HS-5 (cell line): Measurements from ENCODE around the gene CLCNKB.
"Not testable (repeated sequence)": the region's sequence is repeated elsewhere in the genome, so short reads cannot be mapped to it uniquely, and the experiment has no call there.

Experiments
- DNase-seq: peaks from one replicate; pipeline ENCODE4 v3.0.0-alpha.2; 2012; ENCODE audit warnings: low read depth

Gene CLCNKB

GRCh38 chr1:16043521-16043920 is at the start of gene CLCNKB:
CLCNKB (plus strand) TSS chr1:16043782; CDS start chr1:16044493, 711 bp downstream.
- DNase-seq = no peak

GRCh38 chr1:15994081-15994480 is 49.5 kb upstream of the CLCNKB start:
- DNase-seq = no peak

- no peak for DNase-seq
Observed at GRCh38 chr1:15994590-15995351, 48.8 kb upstream of the CLCNKB start.

- DNase-seq = no peak
Observed at GRCh38 chr1:15997076-15997585, 46.5 kb upstream of the CLCNKB start.

GRCh38 chr1:15997637-15998280 is 45.8 kb upstream of the CLCNKB start:
- DNase-seq = no peak

GRCh38 chr1:15998929-15999328 is 44.7 kb upstream of the CLCNKB start:
- DNase-seq = no peak

GRCh38 chr1:16001274-16001673 is 42.3 kb upstream of the CLCNKB start:
- DNase-seq = not testable (repeated sequence)

GRCh38 chr1:16005597-16005996 is 38.0 kb upstream of the CLCNKB start:
- no peak for DNase-seq

- no peak for DNase-seq
Observed at GRCh38 chr1:16006010-16006409, 37.6 kb upstream of the CLCNKB start.

GRCh38 chr1:16006552-16007485 is 36.8 kb upstream of the CLCNKB start:
- DNase-seq = no peak

GRCh38 chr1:16007671-16008341 is 35.8 kb upstream of the CLCNKB start:
- no peak for DNase-seq

GRCh38 chr1:16009030-16009460 is 34.5 kb upstream of the CLCNKB start:
- peak; percentile 32 for DNase-seq

- no peak for DNase-seq
Observed at GRCh38 chr1:16009678-16010077, 33.9 kb upstream of the CLCNKB start.

- no peak for DNase-seq
Observed at GRCh38 chr1:16010837-16011236, 32.7 kb upstream of the CLCNKB start.

GRCh38 chr1:16011936-16012589 is 31.5 kb upstream of the CLCNKB start:
- DNase-seq = no peak

GRCh38 chr1:16012590-16013219 is 30.9 kb upstream of the CLCNKB start:
- no peak for DNase-seq

GRCh38 chr1:16013220-16013907 is 30.2 kb upstream of the CLCNKB start:
- DNase-seq = no peak

- DNase-seq = no peak
Observed at GRCh38 chr1:16013908-16014258, 29.7 kb upstream of the CLCNKB start.

GRCh38 chr1:16014509-16015482 is 28.8 kb upstream of the CLCNKB start:
- no peak for DNase-seq
